Pancreas (tissue), 10 donors: Measurements from ENCODE around the gene REM2. TPM values are rescaled to one million over a fixed set of nuclear protein-coding genes. Genes with fewer than 3 reads are reported as not detected.

ENCODE experiments used
- ATAC-seq, 4 donors: fragments of 200-7000 bp; cut with Tn5 transposase; one replicate each; pipeline versions ENCODE4 v1.8.0 to v1.9.1; 2020; ENCODE audit warnings: mild to moderate bottlenecking in 4 of 4, moderate library complexity in 4 of 4
- DNase-seq, 6 donors: peaks; one replicate each; pipeline ENCODE4 v3.0.0-alpha.2; 2020
- FAIRE-seq: peaks from 2 replicates; lab custom pipeline; 2012; peaks lifted over from hg19 to GRCh38; lab: Jason Lieb, UNC
- H3K27ac ChIP-seq, 4 donors: fragments of 200-600 bp; sonication (generic); 1 replicate in 3 of 4; 2 replicates in 1 of 4; pipeline versions ENCODE4 v1.5.0 to v1.8.0; 2020
- H3K27me3 ChIP-seq, 4 donors: fragments of 200-600 bp; one replicate each; pipeline ENCODE4 v1.8.0; 2021
- H3K36me3 ChIP-seq, 3 donors: fragments of 200-600 bp; sonication (generic) in 1 of 3; one replicate each; pipeline versions ENCODE4 v1.5.0 to v1.8.0; 2020 to 2021
- H3K4me1 ChIP-seq, 3 donors: fragments of 200-600 bp; one replicate each; pipeline ENCODE4 v1.8.0; 2021
- H3K4me3 ChIP-seq, 4 donors: fragments of 200-600 bp; sonication (generic) in 2 of 4; one replicate each; pipeline versions ENCODE4 v1.5.0 to v1.8.0; 2020 to 2021
- H3K9me3 ChIP-seq, 4 donors: fragments of 200-600 bp; one replicate each; pipeline ENCODE4 v1.8.0; 2021
- WGBS, 2 donors: extraction: QIAGEN DNeasy Blood & Tissue Kit; methylation state at CpG; one replicate each; pipeline ENCODE4 v1.1.7; 2013; 5-methylcytosine and 5-hydroxymethylcytosine counted together
- intact Hi-C, 3 donors: fragments of 100-400 bp; cut with DNase I; formaldehyde crosslinking; loops; one replicate each; pipeline versions ENCODE4 v1.11.1 to v1.14.2; 2022
- polyA plus RNA-seq, 2 donors: library from polyadenylated mRNA; stranded (reverse); fragments of 200-250 nt; gene quantifications; one replicate each; pipeline ENCODE4 v1.2.3, GENCODE V29; 2013
- total RNA-seq, 6 donors: library from RNA; stranded (reverse); fragmentation: NEBNext Ultra II Directional in 4 of 6; extraction: Animal tissue kit (Norgen Biotek cat#: 25700) in 4 of 6; gene quantifications; one replicate each; pipeline versions ENCODE4 v1.2.1 to v1.2.4, GENCODE V29; 2021 to 2023
- TF ChIP-seq, protein P1 (sequence below), 4 donors: fragments of 200-600 bp; sonication (generic) in 3 of 4; IDR thresholded peaks; one replicate each; pipeline versions ENCODE4 v1.5.0 to v1.8.0; 2021; ENCODE audit warnings: antibody characterized with exemption in 4 of 4
- donor health status: healthy with polysubstance abuse.
- donor health status: DM: no; HTN: no; CAD: no; lungs with moderate emphysema.
- donor health status: DM: no; HTN: no; CAD: no.
- donor health status: control.
- donor health status: control.
- donor health status: Bipolar disorder and iron deficiency.
- donor health status: DM: yes; HTN: yes; CAD: no.
- donor health status: DM: no; HTN: no; CAD: no.
- donor health status: DM: no; HTN: no; CAD: no.
- donor health status: DM: yes; HTN: yes; CAD: no.

Gene REM2
- total and polyA plus RNA-seq, 8 donors = 0.16 to 2.5 (median 0.38) TPM; not detected in 1

DNA sequence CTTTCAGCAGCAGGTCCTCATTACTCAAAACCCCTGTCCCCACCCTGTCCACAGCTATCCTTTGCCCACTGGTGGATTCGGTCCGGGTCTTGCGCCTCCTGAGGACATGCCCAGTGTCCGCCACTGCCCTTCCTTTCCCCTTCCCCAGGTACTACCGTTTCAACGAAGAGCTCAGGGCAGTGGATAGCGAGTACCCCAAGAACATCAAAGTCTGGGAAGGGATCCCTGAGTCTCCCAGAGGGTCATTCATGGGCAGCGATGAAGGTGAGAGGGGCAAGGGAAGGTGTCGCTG is 38.0 kb upstream of the REM2 start:
- Histone ChIP-seq H3K36me3 (peaks cover 0 to 50% (median 34%) of the 10 kb centered on the region in 3 donors), H3K4me3 (no peak overlapping the region), H3K4me1 (peaks cover 0 to 3% (median 0%) of the 10 kb centered on the region in 3 donors), H3K27me3 (no peaks in the 10 kb centered on the region), H3K9me3 (no peaks in the 10 kb centered on the region), H3K27ac (no peak overlapping the region)
- TF ChIP-seq, protein P1, sequence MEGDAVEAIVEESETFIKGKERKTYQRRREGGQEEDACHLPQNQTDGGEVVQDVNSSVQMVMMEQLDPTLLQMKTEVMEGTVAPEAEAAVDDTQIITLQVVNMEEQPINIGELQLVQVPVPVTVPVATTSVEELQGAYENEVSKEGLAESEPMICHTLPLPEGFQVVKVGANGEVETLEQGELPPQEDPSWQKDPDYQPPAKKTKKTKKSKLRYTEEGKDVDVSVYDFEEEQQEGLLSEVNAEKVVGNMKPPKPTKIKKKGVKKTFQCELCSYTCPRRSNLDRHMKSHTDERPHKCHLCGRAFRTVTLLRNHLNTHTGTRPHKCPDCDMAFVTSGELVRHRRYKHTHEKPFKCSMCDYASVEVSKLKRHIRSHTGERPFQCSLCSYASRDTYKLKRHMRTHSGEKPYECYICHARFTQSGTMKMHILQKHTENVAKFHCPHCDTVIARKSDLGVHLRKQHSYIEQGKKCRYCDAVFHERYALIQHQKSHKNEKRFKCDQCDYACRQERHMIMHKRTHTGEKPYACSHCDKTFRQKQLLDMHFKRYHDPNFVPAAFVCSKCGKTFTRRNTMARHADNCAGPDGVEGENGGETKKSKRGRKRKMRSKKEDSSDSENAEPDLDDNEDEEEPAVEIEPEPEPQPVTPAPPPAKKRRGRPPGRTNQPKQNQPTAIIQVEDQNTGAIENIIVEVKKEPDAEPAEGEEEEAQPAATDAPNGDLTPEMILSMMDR (IDR thresholded peaks at IDR 0.05) = no peak
- intact Hi-C loops = no loop called here
- FAIRE-seq (no peak), ATAC-seq (no peak), DNase-seq (no peak)
- WGBS, 2 donors = 84 to 95% methylated on average over 9 of the region's 9 CpGs

DNA sequence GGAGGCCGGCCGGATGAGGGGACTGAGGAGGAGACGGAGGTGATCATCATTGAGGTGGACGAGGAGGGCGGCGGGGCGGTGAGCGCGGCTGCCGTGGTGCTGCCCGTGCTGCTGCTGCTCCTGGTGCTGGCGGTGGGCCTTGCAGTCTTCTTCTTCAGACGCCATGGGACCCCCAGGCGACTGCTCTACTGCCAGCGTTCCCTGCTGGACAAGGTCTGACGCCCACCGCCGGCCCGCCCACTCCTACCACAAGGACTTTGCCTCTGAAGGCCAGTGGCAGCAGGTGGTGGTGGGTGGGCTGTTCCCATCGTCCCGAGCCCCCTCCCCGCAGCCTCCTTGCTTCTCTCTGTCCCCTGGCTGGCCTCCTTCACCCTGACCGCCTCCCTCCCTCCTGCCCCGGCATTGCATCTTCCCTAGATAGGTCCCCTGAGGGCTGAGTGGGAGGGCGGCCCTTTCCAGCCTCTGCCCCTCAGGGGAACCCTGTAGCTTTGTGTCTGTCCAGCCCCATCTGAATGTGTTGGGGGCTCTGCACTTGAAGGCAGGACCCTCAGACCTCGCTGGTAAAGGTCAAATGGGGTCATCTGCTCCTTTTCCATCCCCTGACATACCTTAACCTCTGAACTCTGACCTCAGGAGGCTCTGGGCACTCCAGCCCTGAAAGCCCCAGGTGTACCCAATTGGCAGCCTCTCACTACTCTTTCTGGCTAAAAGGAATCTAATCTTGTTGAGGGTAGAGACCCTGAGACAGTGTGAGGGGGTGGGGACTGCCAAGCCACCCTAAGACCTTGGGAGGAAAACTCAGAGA is 37.0 kb upstream of the REM2 start:
- no peak for FAIRE-seq
- Histone ChIP-seq H3K4me3 (no peak overlapping the region), H3K27ac (no peak overlapping the region), H3K27me3 (no peaks in the 10 kb centered on the region), H3K36me3 (peaks cover 0 to 50% (median 34%) of the 10 kb centered on the region in 3 donors), H3K9me3 (no peaks in the 10 kb centered on the region), H3K4me1 (peaks cover 3 to 6% (median 5%) of the 10 kb centered on the region in 3 donors)
- DNase-seq = no peak
- intact Hi-C loops = no loop called here
- ATAC-seq = no peak
- TF ChIP-seq, protein P1 (IDR thresholded peaks at IDR 0.05) = no peak
- 91 to 92% methylated on average over 26 of the region's 26 CpGs for WGBS, 2 donors

DNA sequence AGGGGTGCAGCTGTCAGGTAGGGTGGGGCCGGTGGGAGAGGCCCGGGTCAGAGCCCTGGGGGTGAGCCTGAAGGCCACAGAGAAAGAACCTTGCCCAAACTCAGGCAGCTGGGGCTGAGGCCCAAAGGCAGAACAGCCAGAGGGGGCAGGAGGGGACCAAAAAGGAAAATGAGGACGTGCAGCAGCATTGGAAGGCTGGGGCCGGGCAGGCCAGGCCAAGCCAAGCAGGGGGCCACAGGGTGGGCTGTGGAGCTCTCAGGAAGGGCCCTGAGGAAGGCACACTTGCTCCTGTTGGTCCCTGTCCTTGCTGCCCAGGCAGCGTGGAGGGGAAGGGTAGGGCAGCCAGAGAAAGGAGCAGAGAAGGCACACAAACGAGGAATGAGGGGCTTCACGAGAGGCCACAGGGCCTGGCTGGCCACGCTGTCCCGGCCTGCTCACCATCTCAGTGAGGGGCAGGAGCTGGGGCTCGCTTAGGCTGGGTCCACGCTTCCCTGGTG is 36.2 kb upstream of the REM2 start:
- Histone ChIP-seq H3K36me3 (peaks cover 0 to 49% (median 30%) of the 10 kb centered on the region in 3 donors), H3K27ac (no peak overlapping the region), H3K9me3 (no peaks in the 10 kb centered on the region), H3K4me1 (peaks cover 9 to 12% (median 10%) of the 10 kb centered on the region in 3 donors), H3K27me3 (no peaks in the 10 kb centered on the region), H3K4me3 (no peak overlapping the region)
- TF ChIP-seq, protein P1 (IDR thresholded peaks at IDR 0.05) = no peak
- DNase-seq = no peak
- intact Hi-C loops = no loop called here
- WGBS, 2 donors = 82 to 88% methylated on average over 11 of the region's 11 CpGs
- no peak for ATAC-seq
- no peak for FAIRE-seq

GRCh38 chr14:22847661-22848341 is 35.2 kb upstream of the REM2 start:
- intact Hi-C loops = no loop called here
- TF ChIP-seq, protein P1 (IDR thresholded peaks at IDR 0.05) = no peak
- Histone ChIP-seq H3K27ac (peak overlapping the region in 2 of 4 donors; percentile 32 to 50), H3K9me3 (no peaks in the 10 kb centered on the region), H3K4me3 (no peak overlapping the region), H3K27me3 (no peaks in the 10 kb centered on the region), H3K4me1 (peaks cover 10 to 15% (median 12%) of the 10 kb centered on the region in 3 donors), H3K36me3 (peaks cover 0 to 40% (median 26%) of the 10 kb centered on the region in 3 donors)
- DNase-seq (no peak), FAIRE-seq (no peak), ATAC-seq (no peak)
- 69 to 73% methylated on average over 14 of the region's 14 CpGs for WGBS, 2 donors
